GM19043 (cell line): ENCODE results near the gene TEX50.
"Not testable (repeated sequence)": the region's sequence is repeated elsewhere in the genome, so short reads cannot be mapped to it uniquely, and the experiment has no call there.

Experiments
- ATAC-seq: cut with Tn5 transposase; IDR thresholded peaks from one replicate; pipeline ENCODE4 v1.9.1; 2021; ENCODE audit warnings: low read depth; ENCODE audit not compliant: unreplicated experiment

The TEX50 gene

GRCh38 chr1:173635116-173635515 lies at the start of gene TEX50:
Gene TEX50, plus strand, starts transcription at chr1:173635338. Its CDS starts 184 bp downstream, at chr1:173635522.
- no peak for ATAC-seq

- ATAC-seq = no peak
Measured at GRCh38 chr1:173590557-173590956, 44.6 kb upstream of the TEX50 start.

GRCh38 chr1:173591138-173591537 lies 44.0 kb upstream of the TEX50 start:
- ATAC-seq = not testable (repeated sequence)

DNA sequence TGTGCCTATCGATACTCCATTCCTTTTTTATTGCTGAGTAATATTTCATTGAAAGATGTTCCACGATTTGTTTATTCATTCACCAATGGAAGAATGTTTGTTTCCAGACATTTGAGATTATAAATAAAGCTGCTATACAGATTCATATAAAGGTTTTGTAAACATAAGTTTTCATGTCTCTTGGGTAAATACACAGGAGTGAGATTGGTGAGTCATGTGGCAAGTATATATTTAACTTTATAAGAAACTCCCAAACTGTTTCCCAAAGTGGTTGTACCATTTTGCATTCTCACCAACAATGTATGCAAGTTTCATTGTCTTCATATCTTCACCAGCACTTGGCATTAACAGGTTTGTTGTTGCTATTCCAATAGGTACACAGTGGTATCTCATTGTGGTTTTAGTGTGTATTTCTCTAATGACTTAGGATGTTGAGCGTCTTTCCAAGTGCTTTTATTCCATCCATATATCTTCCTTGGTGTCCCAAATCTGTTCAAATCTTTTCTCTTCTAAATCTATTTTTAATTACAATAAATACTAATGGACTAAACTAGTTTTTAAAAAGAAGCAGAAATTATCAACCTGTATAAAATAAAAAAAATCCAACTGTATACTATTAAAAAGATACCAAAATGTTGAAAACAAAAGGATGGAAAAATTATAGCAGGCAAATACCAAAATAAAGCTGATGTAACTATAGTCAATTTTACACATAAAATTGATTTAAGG lies 38.9 kb upstream of the TEX50 start:
- ATAC-seq = no peak

- peak; percentile 83 for ATAC-seq
Measured at GRCh38 chr1:173601588-173601987, 33.5 kb upstream of the TEX50 start.

DNA sequence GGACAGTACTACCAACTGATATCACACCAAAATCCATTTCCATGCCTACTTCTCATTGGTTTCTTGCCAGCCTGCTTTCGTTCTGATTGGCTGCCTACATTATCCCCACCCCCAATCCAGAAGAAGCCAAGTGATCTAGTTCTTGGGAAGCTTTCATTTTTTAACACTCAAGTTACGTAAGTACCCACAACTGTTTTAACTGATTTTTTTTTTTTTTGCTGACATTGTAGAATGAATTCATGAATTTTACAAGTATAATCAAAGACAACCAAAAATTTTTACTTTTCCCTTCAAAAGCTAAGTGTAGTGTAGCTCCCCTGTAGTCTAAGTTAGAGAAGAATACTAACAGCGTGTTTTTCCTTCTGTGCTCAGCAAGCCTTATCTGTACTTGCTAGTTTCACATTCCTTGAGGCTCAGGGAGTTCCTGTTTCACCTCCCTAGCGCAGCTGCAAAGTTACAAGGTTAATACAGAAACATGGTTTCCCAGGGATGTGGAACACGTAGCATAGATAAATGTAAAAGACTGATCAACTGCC lies 32.0 kb upstream of the TEX50 start, which contains the start of gene SLC9C2:
Gene SLC9C2, minus strand, starts transcription at position 17 of the 536 bp plus-strand sequence. CDS start 1,296 bp downstream, outside the sequence.
- ATAC-seq = no peak

DNA sequence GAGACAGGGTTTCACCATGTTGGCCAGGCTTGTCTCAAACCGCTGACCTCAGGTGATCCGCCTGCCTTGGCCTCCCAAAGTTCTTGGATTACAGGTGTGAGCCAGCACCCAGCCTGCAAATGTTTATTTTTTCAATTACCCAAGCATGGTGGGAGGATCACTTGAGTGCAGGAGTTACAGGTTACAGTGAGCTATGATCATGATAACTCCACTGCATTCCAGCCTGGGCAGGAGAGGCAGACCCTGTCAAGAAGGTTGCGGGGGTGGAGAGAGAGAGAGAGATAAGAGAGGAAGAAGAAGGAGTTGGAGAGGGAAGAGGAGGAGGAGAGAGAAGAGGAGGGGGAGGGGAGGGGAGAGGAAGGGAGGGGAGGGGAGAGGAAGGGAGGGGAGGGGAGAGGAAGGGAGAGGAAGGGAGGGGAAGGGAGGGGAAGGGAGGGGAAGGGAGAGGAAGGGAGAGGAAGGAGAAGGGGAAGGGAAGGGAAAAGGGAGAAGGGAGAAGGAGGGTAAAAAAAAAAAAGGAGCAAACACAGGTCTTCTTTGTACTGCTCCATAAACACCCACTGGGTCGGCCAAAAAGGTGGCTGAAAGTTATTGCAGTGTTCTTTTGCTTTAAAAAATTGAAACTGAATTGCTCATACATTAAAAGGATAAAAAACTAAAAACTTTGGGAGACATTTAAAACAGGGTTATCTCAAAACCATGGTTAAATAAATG lies 26.5 kb upstream of the TEX50 start:
- ATAC-seq = no peak

GRCh38 chr1:173613086-173613485 lies 22.1 kb upstream of the TEX50 start:
- ATAC-seq = not testable (repeated sequence)

GRCh38 chr1:173616859-173617258 lies 18.3 kb upstream of the TEX50 start:
- ATAC-seq = no peak

DNA sequence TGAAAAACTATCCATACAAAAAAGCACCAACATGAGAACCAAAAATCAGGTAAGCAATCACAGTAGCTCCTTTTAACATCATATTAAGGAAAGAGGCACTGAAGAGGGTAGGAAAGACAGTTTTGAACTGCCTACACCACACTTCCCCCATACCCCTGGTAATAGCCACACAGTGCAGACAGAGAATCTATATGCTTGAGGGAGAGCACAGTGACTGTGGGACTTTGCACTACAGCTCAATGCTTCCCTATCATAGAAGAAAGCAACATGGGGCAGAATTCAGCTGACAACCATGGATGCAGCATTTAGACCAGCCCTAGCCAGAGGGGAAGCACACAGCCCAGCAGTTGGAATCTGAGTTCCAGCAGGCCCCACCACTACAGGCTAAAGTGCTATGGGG lies 7.9 kb upstream of the TEX50 start:
- ATAC-seq = no peak

DNA sequence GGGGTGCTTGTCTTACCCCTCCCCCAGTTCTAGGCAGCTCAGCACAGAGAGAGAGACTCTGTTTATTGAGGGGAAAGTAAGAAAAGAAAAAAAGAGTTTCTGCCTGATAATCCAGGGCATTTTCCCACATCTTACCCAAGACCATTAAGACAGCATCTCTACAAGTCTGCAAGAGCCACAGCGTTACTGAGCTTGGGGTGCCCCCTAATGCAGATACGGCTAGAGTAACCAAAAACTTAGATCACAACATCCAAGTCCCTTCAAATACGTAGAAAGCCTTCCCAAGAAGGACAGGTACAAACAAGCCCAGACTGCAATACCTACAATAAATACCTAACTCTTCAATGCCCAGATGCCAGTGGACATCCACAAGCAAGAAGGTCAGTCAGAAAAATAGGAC lies 6.2 kb upstream of the TEX50 start:
- ATAC-seq = no peak

DNA sequence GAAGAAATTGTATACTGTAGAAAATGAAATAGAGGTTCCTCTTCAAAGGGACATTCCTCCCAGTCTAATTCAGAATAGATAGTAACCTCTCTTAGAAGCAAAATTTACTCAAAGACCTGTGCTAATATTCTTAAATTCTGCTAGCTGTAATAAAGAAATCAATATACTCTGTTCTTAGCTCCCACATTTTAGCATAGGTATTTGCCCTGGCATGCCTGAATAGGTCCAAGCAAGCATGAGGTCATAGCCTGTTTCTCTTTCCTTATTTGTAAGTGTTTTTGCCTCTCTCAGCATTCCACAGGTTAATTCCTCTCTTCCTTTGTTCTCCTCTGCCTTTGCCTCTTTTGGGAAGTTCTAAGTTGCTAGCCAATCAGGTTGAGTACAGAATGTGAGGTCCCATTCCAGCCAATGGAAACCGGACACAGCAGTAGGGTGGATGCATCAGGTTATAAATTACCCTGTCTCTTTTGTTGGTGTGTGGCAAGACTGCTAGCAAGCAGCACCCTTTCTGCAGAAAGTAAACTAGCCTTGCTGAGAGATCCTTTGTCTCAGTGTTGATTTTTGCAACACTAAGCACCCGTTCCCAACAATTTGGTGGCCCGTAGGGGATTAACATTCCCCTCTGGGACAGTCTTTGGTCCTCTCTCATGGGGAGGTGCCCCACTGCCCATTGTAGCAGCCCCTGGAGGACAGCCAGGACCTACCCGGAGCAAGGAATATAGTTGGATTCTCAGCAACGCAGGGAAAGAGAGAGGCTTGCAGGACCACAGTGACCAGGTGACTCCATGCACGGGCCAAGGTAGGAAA lies 2.3 kb downstream of the TEX50 start:
- ATAC-seq = not testable (repeated sequence)

DNA sequence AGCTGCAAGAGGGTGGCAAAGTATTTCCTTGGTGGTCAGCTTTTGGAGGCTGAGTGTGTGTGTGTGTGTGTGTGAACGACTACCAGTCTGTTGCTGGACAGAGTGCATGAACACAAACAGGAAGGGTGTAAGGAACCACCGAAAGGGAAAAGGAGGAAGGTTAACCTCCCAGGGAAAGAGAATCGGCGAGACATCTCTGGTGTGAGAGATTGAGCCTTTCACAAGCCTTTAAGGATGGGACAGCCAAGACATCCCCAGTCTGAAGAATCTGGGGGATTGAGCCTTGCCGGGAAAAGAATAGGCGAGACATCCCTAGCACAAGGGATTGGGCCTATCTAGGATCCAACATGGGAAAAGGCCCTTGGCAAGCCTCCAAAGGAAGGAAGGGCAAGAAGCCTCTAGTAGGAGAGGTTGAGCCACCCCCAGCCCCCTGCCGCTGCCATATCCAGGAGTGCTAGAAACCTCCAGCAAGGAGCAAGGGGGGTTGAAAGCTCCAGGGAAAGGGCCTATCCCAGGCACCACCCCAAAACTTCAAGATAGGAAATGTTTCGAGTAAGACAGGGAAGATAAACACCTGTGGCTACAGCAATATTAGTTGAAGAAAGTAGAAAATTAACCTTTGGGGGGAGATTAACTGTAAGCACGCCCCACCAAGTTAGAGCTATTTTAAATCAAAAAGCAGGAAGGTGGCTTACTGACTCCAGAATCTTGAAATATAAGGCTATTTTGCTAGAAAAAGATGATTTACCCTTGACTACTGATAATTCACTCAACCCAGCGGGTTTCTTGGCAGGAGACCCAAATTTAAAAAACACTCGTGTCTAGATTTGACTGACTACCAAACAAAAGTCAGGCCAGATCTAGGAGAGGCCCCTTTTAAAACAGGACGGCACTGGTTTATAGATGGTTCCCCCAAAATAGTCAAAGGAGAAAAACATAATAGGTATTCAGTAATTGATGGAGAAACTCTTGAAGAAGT lies 3.2 kb downstream of the TEX50 start:
- ATAC-seq = no peak

GRCh38 chr1:173639102-173639501 lies 4.0 kb downstream of the TEX50 start:
- no peak for ATAC-seq

- ATAC-seq = not testable (repeated sequence)
Measured at GRCh38 chr1:173642450-173643139, 7.5 kb downstream of the TEX50 start.

DNA sequence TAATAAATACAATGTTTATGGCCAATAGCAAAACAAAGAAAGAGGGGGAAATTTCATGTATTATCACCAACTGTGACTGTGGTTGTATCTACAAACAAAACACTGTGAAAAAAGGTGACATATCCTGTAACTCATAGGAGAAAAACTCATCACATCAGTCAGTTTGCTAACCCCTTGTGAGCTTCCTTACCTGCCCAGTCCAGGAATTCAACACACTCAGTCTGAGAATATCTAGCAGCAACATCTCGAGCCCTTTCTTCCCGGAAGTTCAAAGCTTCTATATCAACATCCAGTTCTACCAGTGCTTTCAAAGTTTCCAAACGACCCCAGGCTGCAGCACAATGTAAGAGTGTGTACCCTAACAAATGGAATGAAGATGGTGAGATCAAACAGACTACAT lies 11.5 kb downstream of the TEX50 start:
- no peak for ATAC-seq

GRCh38 chr1:173648880-173649605 lies 13.9 kb downstream of the TEX50 start:
- no peak for ATAC-seq

DNA sequence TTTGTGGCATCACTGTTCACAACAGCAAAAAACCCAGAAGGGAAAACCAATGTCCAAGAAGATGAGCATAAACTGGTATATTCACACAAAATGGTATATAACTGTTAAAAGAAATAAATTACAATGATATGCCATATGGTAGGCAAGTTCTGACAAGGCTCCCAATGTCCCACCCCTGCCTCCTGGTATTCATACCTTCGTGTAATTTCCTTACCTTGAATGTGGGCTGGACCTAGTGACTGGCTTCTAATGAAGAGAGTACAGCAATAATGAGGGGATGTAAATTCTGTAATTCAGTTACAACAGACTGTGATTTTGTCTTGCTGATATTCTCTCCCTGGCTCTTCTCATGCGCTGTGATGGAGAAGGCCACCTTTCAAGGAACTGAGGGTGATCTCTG lies 25.2 kb downstream of the TEX50 start:
- no peak for ATAC-seq
